B cell (primary cell): Measurements from ENCODE around the gene POLE2.

Experiments
- CTCF ChIP-seq: fragments of 200-600 bp; IDR thresholded peaks from one replicate; pipeline ENCODE4 v1.8.0; 2022; ENCODE audit warnings: antibody characterized with exemption, mild to moderate bottlenecking
- EZH2 ChIP-seq: IDR thresholded peaks from 2 replicates; pipeline ENCODE4 v1.6.1; 2012; ENCODE audit warnings: borderline replicate concordance, low read depth, mild to moderate bottlenecking, moderate library complexity, low read length; ENCODE audit not compliant: insufficient read depth, poor library complexity, severe bottlenecking

- no peak for TF ChIP-seq CTCF
- no peak for TF ChIP-seq EZH2
Measured at GRCh38 chr14:49679271-49679670, 8.7 kb downstream of the POLE2 start.
